HG02852 (cell line): ENCODE results near the gene USP32.

Experiments used
- ATAC-seq: cut with Tn5 transposase; IDR thresholded peaks from one replicate; pipeline ENCODE4 v1.9.1; 2021; ENCODE audit warnings: mild to moderate bottlenecking, moderate library complexity; ENCODE audit not compliant: unreplicated experiment

Gene USP32

DNA sequence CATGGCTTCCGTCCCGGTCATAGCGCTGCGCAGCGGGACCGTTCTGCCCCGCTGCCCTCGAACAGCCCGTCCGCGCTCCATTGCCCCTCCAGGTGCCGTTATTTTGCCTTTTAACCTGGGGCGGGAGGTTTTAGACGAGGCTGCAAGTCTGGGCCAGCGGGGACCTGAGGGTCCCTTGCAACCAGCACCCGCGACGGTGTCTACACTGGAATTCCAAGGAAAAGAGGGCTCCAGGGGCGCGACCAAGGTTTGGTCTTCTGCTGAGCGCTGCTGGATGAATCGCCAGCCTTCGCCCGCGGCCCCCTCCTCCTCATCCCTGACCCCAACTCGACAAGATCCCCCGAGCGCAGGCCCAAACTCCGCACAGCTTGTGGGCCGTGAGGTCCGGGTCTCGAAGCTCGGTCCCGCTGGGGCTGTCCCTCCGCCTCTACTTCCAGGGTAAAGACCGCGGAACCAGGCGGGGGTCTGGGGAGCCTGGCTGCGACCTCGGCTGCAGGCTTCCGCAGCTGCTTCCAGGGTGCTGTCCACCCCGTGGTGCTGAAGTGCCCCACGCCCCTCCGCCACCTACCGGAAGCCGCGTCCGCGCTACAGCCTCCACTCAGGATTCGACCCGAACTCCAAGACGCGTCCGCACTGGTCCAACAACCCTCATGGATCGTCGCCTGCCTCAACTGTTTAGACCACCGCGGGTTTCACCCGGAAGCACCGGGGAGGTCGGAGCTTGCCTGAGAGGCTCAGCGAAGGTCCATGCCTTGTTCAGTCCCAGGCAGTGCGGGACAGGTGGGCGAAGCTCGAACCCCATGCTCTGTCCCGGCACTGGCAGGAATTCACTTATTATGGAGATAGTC lies 252.3 kb downstream of the USP32 start:
- no peak for ATAC-seq

GRCh38 chr17:60138769-60139437 lies 253.0 kb downstream of the USP32 start:
- ATAC-seq, result no peak

DNA sequence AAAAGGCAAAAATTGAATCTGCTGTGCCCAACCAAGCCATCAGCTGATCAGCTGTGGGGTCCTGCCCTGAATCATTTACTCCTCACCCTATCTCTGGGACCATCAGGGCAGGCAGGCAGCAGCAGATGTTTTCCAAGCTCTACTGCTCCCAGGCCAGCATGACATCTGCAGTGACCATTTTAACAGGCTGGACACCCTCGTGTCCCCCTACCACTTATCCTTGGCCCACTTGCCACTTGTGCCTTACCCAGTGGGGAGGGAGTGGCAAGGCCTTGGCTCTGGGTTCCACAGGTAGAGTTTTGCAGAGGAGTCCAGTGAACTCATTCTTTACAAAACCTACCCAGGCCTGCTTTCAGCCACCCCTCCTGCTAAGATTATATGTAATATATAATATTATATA lies 254.2 kb downstream of the USP32 start:
- ATAC-seq, result no peak

DNA sequence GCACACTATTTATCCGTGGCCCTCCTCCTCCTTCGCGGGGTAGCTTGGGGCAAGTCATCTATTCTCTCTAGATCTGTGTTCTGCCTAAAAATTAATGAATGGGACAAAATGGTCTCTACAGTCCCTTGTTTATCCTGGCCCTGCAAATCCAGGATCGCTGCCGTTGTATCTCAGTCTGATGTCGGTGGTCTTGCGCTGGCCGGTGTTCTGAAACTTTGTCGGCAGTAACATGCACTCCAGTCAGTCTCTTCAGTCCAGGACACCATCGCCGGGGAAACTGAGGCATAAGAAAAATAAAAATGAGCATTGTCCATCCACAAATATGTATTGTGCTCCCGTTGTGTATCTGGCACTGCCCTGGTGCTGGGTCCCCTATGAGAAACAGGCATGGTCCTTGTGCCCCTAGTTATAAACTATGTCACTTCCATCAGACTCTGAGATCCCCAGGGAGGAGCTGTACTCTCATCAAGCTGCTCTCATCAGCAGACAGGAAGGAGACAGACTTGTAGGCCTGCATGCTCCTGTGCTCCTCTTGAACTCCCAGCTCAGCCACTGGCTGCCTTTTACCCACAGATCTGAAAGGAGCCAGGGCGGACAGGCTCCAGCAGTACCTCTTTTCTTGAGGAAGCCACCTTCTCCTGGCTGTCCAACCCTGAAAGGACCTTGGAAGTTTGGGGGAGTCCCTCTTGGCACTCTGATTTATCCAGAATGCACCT lies 255.8 kb downstream of the USP32 start:
- no peak for ATAC-seq

DNA sequence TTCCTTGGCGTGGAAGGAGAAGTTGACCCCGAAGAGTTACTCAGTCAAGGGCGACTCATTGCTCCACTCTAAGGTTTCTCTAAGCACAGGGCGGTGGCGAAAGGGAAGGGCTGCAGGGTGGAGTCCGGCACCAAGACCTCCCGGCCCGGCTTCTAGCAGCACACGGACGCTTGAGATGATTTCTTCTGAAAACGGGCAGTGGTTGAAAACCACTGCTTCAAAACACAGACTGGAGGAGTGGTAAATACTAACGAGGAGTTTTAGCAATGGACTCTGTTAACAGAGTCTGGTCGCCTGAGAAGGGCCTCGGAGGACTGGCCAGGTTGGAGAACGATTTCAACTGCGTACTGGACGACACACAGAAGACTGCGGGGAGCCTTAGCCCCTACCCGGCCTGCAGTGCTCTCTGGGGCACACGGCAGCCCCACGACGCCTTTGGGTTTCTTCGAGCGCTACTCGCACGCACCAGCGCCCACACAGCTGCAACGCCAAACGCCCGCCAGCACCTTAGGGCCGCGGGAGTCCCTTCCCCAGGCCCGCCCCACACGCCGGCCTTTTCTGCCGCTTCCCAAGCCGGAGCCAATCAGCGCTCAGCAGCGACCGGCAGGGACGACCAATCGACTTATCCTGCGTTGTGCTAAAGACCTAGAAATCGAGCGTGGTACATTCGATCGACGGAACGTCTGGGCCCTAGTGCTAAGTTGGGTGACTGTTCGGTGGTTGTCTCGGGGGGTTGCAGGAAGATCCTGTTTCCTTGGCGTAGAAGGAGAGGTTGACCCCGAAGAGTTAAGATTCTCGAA lies 256.6 kb downstream of the USP32 start:
- ATAC-seq, result peak; percentile 89

DNA sequence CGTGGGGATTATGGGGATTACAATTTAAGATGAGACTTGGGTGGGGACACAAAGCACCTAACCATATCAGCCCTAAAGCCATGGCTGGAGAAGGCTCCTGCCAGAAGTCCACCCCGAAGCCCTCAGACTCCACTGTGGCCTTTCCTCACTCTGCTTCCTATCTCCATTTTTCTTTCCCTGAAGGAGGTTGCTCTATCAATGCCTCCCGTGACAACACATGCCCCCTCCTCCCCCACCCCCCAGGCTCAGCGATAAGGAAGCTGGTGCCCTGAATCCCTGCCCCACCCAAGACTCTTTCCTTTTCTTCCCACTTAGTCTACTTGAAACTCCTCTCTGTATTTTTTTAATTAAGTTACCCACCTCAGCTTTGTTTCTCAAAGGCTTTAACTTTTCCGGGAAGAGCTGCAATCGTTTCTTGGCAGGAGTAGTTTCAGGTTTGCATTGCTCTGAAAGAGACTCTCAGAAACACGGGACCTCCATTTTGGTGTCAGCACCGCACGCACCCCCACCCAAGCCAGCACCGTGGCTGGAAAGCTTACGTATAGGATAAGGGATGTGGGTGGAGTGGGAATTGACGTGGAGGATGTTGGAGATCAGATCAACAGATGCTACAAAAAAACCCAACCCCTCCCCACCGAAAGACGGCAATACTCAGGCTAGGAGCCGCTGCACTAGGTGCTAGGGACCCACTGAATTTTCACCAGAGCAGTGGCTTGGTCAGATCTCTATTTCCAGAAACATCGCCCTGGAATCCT lies 257.4 kb downstream of the USP32 start:
- peak; percentile 16 for ATAC-seq

GRCh38 chr17:60130466-60130865 lies 261.5 kb downstream of the USP32 start:
- ATAC-seq, result no peak

GRCh38 chr17:60129164-60129563 lies 262.8 kb downstream of the USP32 start:
- ATAC-seq, result no peak
